Stimulated activated CD4-positive, alpha-beta T cell treated with anti-CD3 and anti-CD28 coated beads, Interleukin-12 subunit alpha, Interleukin-12 subunit beta, amount 100 ng/mL, for 48 hours (primary cell): ENCODE results near the gene GALNT18.
"Not testable (repeated sequence)": the region's sequence is repeated elsewhere in the genome, so short reads cannot be mapped to it uniquely, and the experiment has no call there.

Experiments used
- DNase-seq, 3 donors: peaks; one replicate each; pipeline ENCODE4 v3.0.0-alpha.2; 2020; ENCODE audit warnings: low read depth in 2 of 3, low spot score in 1 of 3

Gene GALNT18

GRCh38 chr11:11467312-11467711 lies 154.5 kb downstream of the GALNT18 start:
- no peak for DNase-seq

DNA sequence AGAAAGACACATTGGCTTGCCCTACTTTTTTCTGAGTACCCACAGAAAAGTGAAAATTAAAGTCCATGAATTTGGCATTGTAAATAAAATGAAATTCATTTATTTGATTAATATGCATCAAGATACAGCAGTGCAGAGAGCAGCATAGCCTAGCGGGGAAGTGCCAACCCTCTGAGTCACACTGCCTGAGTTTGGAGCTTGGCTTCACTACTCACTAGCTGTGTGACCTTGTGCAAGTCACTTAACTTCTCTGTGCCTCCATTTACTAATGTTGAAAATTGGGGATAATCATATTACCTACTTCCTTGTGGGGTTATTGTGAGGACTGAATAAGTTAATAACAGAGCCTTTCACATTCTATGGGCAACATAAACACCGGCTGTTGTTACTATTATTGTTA lies 157.2 kb downstream of the GALNT18 start:
- no peak for DNase-seq

GRCh38 chr11:11463405-11463804 lies 158.4 kb downstream of the GALNT18 start:
- DNase-seq, result no peak

- no peak for DNase-seq
Observed at GRCh38 chr11:11461473-11461872, 160.3 kb downstream of the GALNT18 start.

DNA sequence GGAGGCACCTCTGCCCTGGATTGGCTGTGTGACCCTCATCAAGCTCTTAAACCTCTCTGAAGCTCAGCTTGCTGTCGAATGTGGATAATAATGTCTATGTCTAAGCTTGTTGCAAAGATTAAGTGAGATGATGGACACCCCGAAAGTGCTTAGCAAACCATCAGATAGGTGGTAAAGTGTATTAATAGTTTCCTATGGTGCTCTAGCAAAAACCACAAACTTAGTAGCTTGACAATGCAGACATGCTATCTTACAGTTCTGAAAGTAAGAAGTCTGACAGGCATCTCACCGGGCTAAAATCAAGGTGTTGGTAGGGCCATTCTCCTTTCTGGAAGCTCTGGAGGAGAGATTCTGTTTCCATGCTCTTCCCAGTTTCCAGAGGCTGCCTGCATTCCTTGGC lies 162.2 kb downstream of the GALNT18 start:
- no peak for DNase-seq

DNA sequence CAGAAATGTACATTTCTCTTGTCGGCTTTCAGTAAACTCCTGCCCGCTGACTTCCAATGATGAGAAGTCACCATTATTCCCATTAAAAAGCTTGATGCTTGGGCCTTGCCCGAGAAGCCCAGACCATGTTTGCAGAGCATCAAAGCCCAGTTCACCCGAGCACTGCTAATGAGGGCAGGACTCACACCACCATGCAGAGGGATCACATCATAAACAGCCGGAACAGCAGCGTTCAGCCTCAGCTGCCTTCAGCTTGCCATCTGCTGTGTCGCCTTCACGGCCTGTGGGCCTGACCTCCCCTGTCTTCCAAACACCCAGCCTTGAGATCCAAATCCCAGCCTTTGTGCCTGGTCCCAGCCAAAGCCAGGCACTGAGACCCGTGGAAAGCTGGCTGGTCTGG lies 163.3 kb downstream of the GALNT18 start:
- DNase-seq, result no peak

DNA sequence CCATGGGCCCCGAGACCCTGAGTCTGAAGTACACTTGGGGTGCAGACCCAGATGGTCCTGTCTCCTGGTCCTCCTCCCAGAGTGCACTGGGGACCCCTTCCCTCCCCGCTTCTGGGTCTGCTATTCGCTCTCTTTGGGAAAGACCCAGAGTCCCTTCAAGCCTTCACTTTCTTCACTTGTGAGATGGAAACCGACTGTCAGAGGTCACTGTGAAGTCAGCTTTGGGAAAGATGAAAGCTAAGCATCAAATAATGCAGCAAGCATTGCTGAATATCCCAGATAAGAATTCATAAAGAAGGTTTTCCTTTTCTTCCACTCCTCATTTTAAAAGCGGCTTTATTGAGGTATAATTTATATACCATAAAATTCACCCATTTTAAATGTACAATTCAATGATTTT lies 163.8 kb downstream of the GALNT18 start:
- DNase-seq, result no peak

DNA sequence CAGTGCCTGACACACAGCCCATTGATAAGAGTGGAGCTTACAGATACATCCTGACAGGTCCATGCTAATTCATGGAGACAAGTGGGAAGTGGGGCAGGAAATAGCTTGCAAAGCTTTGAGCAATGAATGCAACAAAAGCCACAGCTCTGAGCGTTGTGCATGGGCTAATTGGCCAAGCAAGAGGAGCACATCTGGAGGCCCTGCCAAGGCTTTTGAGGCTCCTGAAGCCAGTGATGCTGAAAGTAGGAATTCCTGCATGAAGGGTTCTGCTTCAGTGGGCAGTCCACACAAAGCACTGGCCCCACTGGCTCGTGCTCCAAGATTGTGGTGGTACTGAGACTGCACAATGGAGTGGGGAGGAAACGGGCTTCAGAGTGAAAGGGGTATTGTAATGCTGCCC lies 164.9 kb downstream of the GALNT18 start:
- DNase-seq, result no peak

DNA sequence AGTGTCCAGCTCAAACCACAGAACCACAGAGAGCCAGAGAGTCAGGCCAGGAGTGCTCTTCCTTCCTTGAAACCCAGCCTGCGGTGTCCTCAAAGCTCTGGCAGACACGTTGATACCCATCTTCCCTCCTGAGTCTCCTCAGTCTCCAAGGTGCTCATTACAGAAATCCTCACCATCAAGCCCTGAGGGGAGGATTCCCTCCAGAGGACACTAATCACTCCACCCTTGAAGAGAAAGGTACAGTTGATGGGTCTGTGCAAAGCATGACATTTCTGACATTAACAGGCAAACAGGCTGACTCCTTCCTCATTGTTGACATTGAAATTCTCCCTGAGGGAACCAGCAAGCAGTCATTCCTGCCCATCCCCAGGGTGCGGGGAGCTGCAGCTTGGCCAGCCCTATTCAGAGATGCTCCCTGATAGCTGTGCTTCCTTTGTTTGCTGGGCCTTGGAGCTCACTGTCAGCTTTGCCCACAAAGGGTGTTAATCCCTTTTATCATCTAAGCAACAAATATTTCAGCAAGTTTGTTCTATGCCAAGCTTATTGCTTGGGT lies 167.1 kb downstream of the GALNT18 start:
- DNase-seq, result no peak

- DNase-seq, result no peak
Observed at GRCh38 chr11:11451501-11452005, 170.3 kb downstream of the GALNT18 start.

DNA sequence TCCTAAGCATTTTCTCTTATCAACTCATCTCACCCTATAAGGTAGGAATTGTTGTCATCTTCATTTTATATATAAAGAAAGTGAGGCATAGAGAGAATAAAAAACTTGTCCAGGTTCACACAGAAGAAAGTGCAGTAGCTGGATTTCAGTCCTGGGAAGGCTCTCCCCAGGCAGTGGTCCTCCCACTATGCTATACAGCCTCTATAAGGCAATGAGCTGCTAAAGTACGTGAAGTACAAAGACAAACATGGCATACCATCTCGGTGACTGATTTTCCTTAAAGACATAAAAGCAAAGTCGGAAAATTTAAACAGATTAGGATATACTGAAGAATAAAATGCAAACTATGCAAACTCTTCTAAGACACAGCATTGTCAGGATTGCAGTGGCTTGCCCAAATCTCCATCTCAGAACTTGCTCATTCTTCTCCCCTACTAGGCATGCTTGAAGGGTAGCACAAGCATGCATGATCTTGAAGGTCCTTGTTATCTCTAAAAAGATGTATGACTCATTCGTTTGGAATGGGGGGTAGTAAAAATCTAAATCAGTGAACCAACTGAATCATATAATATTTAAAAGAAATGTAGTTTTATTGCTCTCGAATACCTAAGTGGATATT lies 171.0 kb downstream of the GALNT18 start:
- DNase-seq, result no peak

- DNase-seq, result no peak
Observed at GRCh38 chr11:11449327-11449726, 172.5 kb downstream of the GALNT18 start.

- DNase-seq, result no peak
Observed at GRCh38 chr11:11448626-11449025, 173.2 kb downstream of the GALNT18 start.

DNA sequence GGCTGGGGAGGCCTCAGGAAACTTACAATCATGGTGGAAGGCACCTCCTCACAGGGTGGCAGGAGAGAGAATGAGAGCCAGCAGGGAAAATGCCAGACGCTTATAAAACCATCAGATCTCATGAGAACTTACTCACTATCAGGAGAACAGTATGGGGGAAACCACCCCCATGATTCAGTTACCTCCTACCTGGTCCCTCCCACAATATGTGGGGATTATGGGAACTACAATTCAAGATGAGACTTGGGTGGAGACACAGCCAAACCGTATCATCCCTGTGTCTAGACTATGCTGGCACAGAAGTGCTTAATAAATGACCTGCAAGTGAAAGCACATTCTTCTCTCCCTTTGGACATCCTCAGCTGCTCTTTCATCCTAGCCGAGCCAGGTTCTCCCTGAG lies 174.2 kb downstream of the GALNT18 start:
- DNase-seq, result not testable (repeated sequence)

DNA sequence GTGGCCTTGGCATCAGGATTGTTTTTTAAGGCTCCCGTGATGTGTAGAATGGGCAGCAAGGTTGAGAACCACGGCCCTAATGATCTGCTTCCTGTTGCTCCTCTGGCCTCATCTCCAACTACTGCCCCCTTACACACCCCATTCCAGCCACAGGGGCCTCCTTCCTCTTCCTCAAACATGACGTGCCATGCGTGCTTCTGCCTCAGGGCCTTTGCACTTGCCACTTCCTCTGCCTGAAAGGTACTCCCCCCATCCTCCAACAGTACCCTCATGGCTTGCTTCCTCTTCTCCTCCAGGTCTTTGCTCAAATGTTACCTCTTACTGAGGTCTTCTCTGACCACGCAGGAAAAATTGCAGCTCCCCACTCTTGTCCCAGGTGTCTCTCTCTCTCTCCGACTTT lies 174.8 kb downstream of the GALNT18 start:
- DNase-seq, result no peak

DNA sequence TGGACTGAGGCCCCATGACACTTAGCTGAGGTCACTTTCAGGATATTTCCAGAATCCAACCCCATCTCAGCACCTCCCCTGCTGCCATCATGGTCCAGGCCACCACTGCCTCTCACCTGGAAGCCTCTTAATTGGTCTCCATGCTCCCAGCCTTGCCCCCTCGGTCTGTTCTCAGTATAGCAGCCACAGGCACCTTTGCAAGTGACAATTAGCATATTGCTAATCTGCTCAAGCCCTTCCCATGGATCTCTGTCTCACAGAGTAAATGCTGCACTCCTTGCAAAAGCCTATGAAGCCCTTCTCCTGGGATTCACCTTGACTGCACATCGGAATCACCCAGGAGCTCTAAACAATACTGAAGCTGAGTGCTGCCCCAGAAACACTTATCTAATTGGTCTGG lies 175.2 kb downstream of the GALNT18 start:
- no peak for DNase-seq

DNA sequence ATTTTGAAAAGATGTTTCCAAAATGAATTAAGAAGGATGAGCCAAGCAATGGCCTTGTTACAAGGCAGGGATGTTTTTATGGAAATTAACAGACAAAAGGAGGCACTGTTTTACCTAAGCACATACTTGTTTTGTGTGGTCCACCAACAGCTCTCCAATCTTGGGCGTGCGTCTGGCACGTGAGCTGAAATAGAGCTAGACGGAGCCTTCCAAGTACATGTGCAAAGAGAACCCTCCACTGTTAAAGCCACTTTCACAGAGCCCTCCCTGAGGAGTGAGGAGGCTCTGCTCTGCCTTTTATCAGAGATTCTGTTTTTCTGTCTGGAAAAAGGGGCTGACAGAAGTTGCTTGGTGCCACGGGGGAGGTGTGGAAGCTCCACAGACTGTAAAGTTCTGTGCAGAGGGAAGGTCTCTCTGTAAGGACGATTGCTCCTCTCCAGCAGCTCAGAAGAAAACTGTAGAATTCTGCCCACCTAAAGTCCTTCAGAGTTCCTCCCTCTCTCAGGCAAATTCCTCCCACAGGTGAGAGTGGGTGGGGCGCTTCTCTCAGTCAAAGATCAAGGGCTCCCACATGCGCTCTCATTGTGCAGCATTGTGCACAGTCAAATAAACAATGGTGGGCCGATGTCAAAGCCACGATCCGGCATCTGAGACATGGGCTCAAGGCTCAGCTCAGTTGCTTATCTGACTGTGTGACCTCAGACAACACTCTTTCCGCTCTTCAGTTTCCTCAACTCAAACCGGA lies 176.2 kb downstream of the GALNT18 start:
- DNase-seq, result no peak

GRCh38 chr11:11444804-11445131 lies 177.0 kb downstream of the GALNT18 start:
- no peak for DNase-seq

DNA sequence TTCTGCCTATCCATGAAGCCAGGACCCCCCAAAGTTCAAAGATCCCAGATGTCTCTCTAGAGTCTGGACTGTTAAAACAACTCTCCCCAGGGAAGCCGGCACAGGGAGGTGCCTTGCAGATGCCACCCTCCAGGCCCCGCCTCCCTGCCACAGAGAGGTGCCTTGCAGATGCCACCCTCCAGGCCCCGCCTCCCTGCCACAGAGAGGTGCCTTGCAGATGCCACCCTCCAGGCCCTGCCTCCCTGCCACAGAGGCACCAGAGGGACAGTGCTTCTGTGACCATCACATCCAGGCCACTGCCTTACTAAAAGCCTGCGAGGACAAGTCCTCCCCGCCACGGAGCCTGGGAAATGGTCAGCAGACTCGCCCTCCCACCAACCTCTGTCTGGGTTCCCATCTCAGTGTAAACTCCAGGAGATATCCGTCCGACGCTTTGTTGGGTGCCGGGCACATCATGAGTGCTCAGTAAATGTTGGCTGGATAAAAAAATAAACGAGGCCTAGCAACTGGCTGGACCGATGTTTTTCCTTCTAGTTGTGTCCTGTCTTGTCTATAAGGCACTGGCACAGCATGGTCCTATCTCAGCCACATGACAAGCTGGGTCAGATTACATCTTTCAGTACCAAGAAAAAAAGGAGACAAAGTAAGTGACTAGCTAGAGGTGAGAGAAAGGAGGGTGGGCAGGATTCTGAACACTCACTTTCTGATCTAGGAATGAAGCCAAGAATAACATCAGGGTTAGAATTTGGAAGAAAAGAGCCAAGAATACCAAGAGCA lies 177.6 kb downstream of the GALNT18 start:
- DNase-seq, result no peak

- no peak for DNase-seq
Observed at GRCh38 chr11:11442791-11443190, 179.0 kb downstream of the GALNT18 start.

- no peak for DNase-seq
Observed at GRCh38 chr11:11441516-11441915, 180.3 kb downstream of the GALNT18 start.

DNA sequence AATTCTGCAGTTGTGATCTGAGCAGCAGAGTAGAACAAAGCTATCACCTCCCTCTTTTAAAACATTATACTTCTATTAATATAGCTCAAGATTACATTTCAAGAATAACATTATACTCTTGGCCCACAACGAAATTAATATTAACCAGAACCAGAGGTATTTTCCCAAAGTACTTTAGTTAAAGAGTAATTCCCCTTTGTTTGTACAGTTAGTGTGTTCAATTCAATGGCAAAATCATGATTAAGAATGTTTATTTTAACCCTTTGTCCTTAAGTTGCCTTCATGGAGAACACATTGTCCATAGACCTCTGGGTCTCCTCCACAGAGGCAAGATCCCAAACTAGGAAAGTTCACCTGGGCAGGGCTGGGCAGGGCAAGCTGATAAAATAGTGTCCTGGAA lies 180.7 kb downstream of the GALNT18 start:
- no peak for DNase-seq
